Neural crest cell (in vitro differentiated cells): Measurements from ENCODE around the gene WDR54. TPM values are rescaled to one million over a fixed set of nuclear protein-coding genes. Genes with fewer than 3 reads are reported as not detected.

Source experiments
- DNase-seq: peaks from one replicate; pipeline ENCODE4 v3.0.0; 2021; ENCODE audit warnings: low read depth, mixed read lengths, low spot score
- H3K27ac Mint-ChIP-seq: one replicate; pipeline ENCODE4 v1.8.0; 2021; ENCODE audit warnings: mild to moderate bottlenecking, mixed read lengths; ENCODE audit not compliant: unreplicated experiment
- H3K27me3 Mint-ChIP-seq: 2 replicates; pipeline ENCODE4 v1.8.0; 2021; ENCODE audit warnings: low read depth, mild to moderate bottlenecking, mixed read lengths
- H3K36me3 Mint-ChIP-seq: 2 replicates; pipeline ENCODE4 v1.8.0; 2021; ENCODE audit warnings: low read depth, mild to moderate bottlenecking, mixed read lengths
- H3K4me1 Mint-ChIP-seq: 2 replicates; pipeline ENCODE4 v1.8.0; 2021; ENCODE audit warnings: mixed read lengths
- H3K4me3 Mint-ChIP-seq: one replicate; pipeline ENCODE4 v1.8.0; 2021; ENCODE audit warnings: mild to moderate bottlenecking, mixed read lengths
- H3K9me3 Mint-ChIP-seq: 2 replicates; pipeline ENCODE4 v1.8.0; 2021; ENCODE audit warnings: mixed read lengths
- total RNA-seq: library from RNA; stranded (reverse); gene quantifications from 2 replicates; pipeline ENCODE4 v1.2.1, GENCODE V29; 2021
- TF ChIP-seq, protein P1 (sequence below): fragments of 200-600 bp; sonication (generic); conservative IDR thresholded peaks from 2 replicates; pipeline ENCODE4 v1.5.0; 2021; ENCODE audit warnings: antibody characterized with exemption, mild to moderate bottlenecking

WDR54 gene
- total RNA-seq, 1 donor from 2014 or later: 56.9 TPM

DNA sequence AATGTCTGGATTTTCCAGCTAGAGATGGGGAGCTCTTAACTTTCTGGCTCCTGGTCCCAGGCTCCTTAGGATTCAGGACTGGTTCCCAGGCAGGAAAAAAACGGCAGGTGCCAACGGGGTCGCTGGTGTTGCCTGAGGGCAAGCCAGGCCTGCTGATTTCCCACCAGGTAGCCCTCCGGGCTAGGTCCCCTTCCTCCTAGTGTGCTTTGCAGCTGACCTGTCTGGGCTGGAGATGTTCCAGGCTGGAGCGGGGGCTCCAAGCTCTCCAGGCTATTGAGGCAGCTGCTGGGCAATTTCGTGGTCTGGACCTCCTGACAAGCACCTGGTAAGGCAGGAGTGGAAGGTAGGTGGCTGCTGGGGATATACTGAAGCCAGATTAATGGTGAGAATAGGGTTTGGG is 53.0 kb downstream of the WDR54 start:
- H3K27ac Mint-ChIP-seq: no peak overlapping the region
- H3K36me3 Mint-ChIP-seq: peaks cover 14% of the 10 kb centered on the region
- DNase-seq: no peak
- peaks cover 22% of the 10 kb centered on the region for H3K4me1 Mint-ChIP-seq
- peaks cover 2% of the 10 kb centered on the region for H3K27me3 Mint-ChIP-seq
- H3K9me3 Mint-ChIP-seq: no peaks in the 10 kb centered on the region
- H3K4me3 Mint-ChIP-seq: peak overlapping the region; percentile 21
- TF ChIP-seq, protein P1, sequence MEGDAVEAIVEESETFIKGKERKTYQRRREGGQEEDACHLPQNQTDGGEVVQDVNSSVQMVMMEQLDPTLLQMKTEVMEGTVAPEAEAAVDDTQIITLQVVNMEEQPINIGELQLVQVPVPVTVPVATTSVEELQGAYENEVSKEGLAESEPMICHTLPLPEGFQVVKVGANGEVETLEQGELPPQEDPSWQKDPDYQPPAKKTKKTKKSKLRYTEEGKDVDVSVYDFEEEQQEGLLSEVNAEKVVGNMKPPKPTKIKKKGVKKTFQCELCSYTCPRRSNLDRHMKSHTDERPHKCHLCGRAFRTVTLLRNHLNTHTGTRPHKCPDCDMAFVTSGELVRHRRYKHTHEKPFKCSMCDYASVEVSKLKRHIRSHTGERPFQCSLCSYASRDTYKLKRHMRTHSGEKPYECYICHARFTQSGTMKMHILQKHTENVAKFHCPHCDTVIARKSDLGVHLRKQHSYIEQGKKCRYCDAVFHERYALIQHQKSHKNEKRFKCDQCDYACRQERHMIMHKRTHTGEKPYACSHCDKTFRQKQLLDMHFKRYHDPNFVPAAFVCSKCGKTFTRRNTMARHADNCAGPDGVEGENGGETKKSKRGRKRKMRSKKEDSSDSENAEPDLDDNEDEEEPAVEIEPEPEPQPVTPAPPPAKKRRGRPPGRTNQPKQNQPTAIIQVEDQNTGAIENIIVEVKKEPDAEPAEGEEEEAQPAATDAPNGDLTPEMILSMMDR: no peak

DNA sequence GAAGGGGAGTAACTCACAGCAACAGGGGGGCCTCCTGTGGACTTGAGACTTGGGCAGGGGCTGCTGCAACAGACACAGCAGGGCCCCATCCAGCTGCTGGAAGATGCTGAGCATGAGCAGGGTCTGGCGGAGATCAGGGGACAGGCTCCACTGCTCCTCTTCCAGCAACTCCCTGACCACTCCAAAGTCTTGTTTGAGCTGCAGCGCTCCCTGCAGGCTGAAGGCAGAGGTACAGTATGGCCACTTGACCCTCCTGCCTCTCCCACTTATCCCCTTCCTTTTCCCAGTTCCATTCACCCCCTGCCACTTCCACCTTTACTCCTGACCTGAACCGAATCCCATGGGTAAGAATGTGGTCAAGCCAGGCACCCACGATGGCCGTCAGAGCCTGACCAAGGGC is 53.4 kb downstream of the WDR54 start:
- H3K9me3 Mint-ChIP-seq: no peaks in the 10 kb centered on the region
- no peak for DNase-seq
- TF ChIP-seq, protein P1: peak; percentile 35
- peaks cover 24% of the 10 kb centered on the region for H3K4me1 Mint-ChIP-seq
- peak overlapping the region; percentile 21 for H3K4me3 Mint-ChIP-seq
- no peak overlapping the region for H3K27ac Mint-ChIP-seq
- H3K27me3 Mint-ChIP-seq: peaks cover 2% of the 10 kb centered on the region
- H3K36me3 Mint-ChIP-seq: peaks cover 14% of the 10 kb centered on the region

Other genes starting within 250 kb of the WDR54 start
- 93.5 and 94.6 TPM in 2 replicates for gene MOB1A, start 242.9 kb upstream of the WDR54 start, total RNA-seq
- 95.7 and 101 TPM in 2 replicates for gene MTHFD2, start 223.1 kb upstream of the WDR54 start, total RNA-seq
- gene SLC4A5, start 78.3 kb upstream of the WDR54 start, total RNA-seq: 1.3 and 3.0 TPM in 2 replicates
- 198 and 202 TPM in 2 replicates for gene DCTN1, start 41.4 kb upstream of the WDR54 start, total RNA-seq
- gene C2orf81, start 111 bp upstream of the WDR54 start, total RNA-seq: 7.3 and 7.9 TPM in 2 replicates
- gene RTKN, start 20.2 kb downstream of the WDR54 start, total RNA-seq: 61.2 and 62.0 TPM in 2 replicates
- gene INO80B, start 33.4 kb downstream of the WDR54 start, total RNA-seq: 31.3 and 33.1 TPM in 2 replicates
- 86.7 and 89.7 TPM in 2 replicates for gene WBP1, start 36.7 kb downstream of the WDR54 start, total RNA-seq
- gene MOGS, start 43.7 kb downstream of the WDR54 start, total RNA-seq: 53.7 and 56.1 TPM in 2 replicates
- gene MRPL53, start 51.0 kb downstream of the WDR54 start, total RNA-seq: 72.4 and 74.6 TPM in 2 replicates
- gene CCDC142, start 61.3 kb downstream of the WDR54 start, total RNA-seq: 34.7 and 35.0 TPM in 2 replicates
- 29.6 and 31.6 TPM in 2 replicates for gene TTC31, start 61.4 kb downstream of the WDR54 start, total RNA-seq
- 0.28 TPM in 1 of 2 replicates, not detected in the other for gene LBX2, start 77.9 kb downstream of the WDR54 start, total RNA-seq
- 25.4 and 30.0 TPM in 2 replicates for gene PCGF1, start 86.0 kb downstream of the WDR54 start, total RNA-seq
- not detected in 2 replicates for gene TLX2, start 92.7 kb downstream of the WDR54 start, total RNA-seq
- 0.49 and 0.77 TPM in 2 replicates for gene DQX1, start 104.5 kb downstream of the WDR54 start, total RNA-seq
- 110 and 113 TPM in 2 replicates for gene AUP1, start 108.0 kb downstream of the WDR54 start, total RNA-seq
- 44.7 and 45.4 TPM in 2 replicates for gene HTRA2, start 108.2 kb downstream of the WDR54 start, total RNA-seq
- 28.3 and 30.2 TPM in 2 replicates for gene LOXL3, start 132.2 kb downstream of the WDR54 start, total RNA-seq
- 22.4 TPM in 2 replicates for gene DOK1, start 133.0 kb downstream of the WDR54 start, total RNA-seq
- 0.45 and 0.77 TPM in 2 replicates for gene M1AP, start 226.6 kb downstream of the WDR54 start, total RNA-seq
- gene SEMA4F, start 232.5 kb downstream of the WDR54 start, total RNA-seq: 11.0 and 12.4 TPM in 2 replicates